ENCODE results near the gene MEX3D.
"Not testable (repeated sequence)": the region's sequence is repeated elsewhere in the genome, so short reads cannot be mapped to it uniquely, and the experiment has no call there.

Gene MEX3D

DNA sequence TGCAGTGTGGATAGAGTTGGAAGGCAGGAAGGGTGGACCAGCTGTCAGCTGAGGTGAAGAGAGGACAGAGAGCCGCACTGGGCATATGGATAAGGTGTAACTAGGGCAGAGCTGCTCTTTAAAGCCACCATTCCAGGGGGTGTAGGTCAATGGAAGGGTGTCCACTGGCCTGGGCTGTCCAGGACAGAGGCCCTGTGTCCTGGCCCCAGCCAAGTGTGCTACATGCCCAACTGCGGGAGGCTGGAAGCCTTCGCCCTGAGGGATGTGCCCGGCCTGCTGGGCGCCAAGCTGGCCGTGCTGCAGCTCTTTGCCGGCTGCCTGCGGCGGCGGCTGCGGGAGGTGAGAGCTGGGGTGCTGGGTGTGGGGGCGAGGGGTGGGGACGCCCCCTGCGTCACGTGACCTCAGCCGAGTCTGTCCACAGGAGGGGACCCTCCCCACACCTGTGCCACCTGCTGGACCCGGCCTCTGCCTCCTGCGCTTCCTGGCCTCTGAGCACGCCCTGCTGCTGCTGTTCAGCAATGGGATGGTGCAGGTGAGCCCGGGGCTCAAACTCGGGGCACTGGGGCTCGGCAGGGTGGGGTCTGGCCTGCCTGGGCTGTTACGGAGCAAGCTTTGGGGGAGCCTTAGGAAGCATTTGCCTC, 34.5 kb downstream of the MEX3D start:
- TF ChIP-seq, protein P1, sequence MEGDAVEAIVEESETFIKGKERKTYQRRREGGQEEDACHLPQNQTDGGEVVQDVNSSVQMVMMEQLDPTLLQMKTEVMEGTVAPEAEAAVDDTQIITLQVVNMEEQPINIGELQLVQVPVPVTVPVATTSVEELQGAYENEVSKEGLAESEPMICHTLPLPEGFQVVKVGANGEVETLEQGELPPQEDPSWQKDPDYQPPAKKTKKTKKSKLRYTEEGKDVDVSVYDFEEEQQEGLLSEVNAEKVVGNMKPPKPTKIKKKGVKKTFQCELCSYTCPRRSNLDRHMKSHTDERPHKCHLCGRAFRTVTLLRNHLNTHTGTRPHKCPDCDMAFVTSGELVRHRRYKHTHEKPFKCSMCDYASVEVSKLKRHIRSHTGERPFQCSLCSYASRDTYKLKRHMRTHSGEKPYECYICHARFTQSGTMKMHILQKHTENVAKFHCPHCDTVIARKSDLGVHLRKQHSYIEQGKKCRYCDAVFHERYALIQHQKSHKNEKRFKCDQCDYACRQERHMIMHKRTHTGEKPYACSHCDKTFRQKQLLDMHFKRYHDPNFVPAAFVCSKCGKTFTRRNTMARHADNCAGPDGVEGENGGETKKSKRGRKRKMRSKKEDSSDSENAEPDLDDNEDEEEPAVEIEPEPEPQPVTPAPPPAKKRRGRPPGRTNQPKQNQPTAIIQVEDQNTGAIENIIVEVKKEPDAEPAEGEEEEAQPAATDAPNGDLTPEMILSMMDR (conservative IDR thresholded peaks at IDR 0.05; ENCODE audit: low read depth) = no peak
- no peak overlapping the region for H3K27ac ChIP-seq
- no peak for DNase-seq (ENCODE audit: low spot score)
- ChIA-PET CTCF (interaction anchor here (0.6 to 1.3 kb wide), 3 partner anchors 11 to 328 kb away, joined by 3 to 4 read pairs (median 4); no protein-coding TSS in a partner anchor), POLR2A (ENCODE audit: low non-redundant PET) (no interaction called here)

DNA sequence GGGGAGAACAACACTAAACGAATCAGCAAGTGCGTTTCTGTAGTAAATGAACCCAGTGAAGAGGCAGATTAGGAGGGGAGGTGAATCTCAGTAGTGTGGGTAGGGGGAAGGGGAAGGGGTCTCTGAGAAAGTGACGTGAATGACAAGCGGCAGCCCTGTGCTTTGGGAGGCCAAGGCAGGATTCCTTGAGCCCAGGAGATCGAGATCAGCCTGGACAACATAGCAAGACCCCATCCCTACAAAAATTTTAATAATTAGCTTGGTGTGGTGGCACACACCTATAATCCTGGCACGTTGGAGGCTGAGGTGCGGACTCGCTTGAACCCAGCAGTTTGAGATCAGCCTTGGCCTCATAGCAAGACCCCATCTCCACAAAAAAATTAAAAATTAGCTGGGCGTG, 36.1 kb downstream of the MEX3D start:
- ChIA-PET POLR2A (ENCODE audit: low non-redundant PET) (no interaction called here), CTCF (interaction anchor here (0.9 kb wide), 1 partner anchor 14 kb away, joined by 3 read pairs; no protein-coding TSS in a partner anchor)
- no peak overlapping the region for H3K27ac ChIP-seq
- DNase-seq (ENCODE audit: low spot score) = no peak
- TF ChIP-seq, protein P1 (conservative IDR thresholded peaks at IDR 0.05; ENCODE audit: low read depth) = no peak

DNA sequence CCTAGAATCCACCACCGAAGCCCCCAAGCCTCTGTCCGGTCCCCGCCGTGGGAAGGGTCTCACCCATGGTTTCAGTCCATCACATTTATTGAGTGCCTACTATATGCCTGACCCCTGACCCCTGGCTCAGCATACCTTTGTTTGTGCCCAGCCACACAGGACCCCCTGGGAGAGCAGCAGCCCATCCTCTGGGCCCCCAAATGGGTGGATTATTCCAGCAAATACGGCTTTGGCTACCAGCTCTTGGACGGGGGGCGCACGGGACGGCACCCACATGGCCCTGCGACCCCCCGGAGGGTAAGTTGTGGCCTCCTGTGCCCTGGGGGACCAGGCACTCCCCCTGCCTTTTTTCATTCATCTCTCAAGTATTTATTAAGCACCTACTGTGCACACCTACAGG, 36.5 kb downstream of the MEX3D start:
- TF ChIP-seq, protein P1 (conservative IDR thresholded peaks at IDR 0.05; ENCODE audit: low read depth) = no peak
- DNase-seq (ENCODE audit: low spot score) = no peak
- CTCF ChIA-PET = interaction anchor here (0.6 to 0.9 kb wide), 2 partner anchors 14 to 92 kb away, joined by 3 read pairs; no protein-coding TSS in a partner anchor
- POLR2A ChIA-PET (ENCODE audit: low non-redundant PET) = no interaction called here
- H3K27ac ChIP-seq = no peak overlapping the region

DNA sequence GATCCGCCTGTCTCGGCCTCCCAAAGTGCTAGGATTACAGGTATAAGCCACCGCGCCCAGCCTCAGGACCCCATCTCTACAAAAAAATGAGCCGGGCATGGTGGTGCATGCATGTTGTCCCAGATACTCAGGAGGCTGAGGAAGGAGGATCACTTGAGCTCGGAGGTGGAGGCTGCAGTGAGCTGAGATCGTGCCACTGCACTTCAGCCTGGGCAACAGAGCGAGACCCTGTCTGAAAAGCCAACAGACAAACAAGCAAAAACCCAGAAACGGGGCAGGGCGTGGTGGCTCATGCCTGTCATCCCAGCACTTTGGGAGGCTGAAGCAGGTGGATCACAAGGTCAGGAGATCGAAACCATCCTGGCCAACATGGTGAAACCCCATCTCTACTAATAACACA, 37.3 kb downstream of the MEX3D start:
- H3K27ac ChIP-seq; POLR2A ChIA-PET (ENCODE audit: low non-redundant PET); DNase-seq (ENCODE audit: low spot score): not testable (repeated sequence)
- CTCF ChIA-PET = interaction anchor here (0.6 to 0.7 kb wide), 2 partner anchors 29 to 91 kb away, joined by 3 read pairs; no protein-coding TSS in a partner anchor

DNA sequence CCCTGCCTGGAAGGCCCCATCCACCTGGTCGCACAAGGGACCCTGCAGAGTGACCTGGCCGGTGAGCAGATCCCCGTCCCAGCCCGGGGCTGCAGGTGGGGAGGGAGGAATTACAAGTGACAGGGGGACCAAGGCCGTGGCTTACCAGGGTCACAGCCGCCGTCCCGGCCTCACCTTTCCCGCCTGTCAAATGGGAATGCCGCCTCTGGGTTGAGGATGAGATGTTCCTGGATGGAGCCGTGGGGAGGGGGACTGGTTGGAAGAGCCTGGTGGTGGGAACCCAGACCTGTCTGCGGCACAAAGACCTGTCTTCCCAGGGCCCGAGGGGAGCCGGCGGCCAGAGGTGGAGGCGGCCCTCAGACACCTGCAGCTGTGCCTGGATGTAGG, 38.7 kb downstream of the MEX3D start:
- ChIA-PET POLR2A (ENCODE audit: low non-redundant PET) (no interaction called here), CTCF (no interaction called here)
- H3K27ac ChIP-seq = no peak overlapping the region
- TF ChIP-seq, protein P1 (conservative IDR thresholded peaks at IDR 0.05; ENCODE audit: low read depth) = no peak
- DNase-seq (ENCODE audit: low spot score) = no peak

DNA sequence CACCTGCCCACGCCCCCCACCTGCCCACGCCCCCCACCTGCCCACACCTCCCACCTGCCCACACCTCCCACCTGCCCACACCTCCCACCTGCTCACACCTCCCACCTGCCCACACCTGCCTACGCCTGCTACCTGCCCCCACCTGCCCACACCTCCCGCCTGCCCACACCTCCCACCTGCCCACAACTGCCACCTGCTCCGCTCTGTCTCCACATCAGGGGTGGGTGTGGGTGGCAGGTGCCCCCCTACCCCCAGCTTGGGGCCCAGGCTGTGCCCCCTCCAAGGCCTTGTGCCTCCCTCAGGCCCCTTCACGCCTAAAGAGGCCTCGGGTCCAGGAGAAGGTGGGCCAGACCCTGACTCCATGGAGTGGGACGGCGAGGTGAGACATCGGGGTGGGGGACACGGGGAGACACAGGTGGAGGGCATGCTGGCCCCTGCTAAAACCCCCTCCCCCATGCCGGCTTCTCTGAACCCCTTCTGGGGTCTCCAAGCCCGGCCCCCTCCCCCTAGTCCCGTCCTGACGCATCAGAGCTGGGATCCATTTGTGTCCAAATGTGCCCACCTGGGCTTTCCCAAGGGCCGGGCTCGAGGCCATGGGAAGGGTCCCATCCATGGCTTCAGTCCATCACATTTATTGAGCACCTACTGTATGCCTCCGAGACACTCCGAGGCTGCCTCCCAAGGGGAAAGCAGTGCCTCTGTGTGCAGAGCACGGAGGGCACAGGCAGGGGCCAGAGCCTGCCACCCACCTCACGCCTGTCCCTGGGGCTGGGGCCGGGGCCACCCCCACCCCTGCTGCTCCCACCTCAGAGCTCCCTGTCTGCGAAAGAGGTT, 39.3 kb downstream of the MEX3D start:
- ChIA-PET CTCF (no interaction called here), POLR2A (ENCODE audit: low non-redundant PET) (no interaction called here)
- TF ChIP-seq, protein P1 (conservative IDR thresholded peaks at IDR 0.05; ENCODE audit: low read depth) = no peak
- no peak overlapping the region for H3K27ac ChIP-seq
- no peak for DNase-seq (ENCODE audit: low spot score)

All from RWPE1 (cell line).